Measurements from ENCODE around the gene TMEM156.

- TF ChIP-seq CTCF (IDR thresholded peaks at IDR 0.05) (no peak), POLR2A (IDR thresholded peaks at IDR 0.05) (no peak)
These were observed 5.2 kb upstream of the TMEM156 start for GRCh38 chr4:39037491-39037825.

Data from esophagus squamous epithelium (tissue), 4 donors.